Stimulated activated naive CD8-positive, alpha-beta T cell treated with anti-CD3 and anti-CD28 coated beads, Interleukin-15, Interleukin-2, amounts not matched to agents 100 U/mL and 50 U/mL, for 24 hours (primary cell): ENCODE results near the gene USP36.
"Not testable (repeated sequence)": the region's sequence is repeated elsewhere in the genome, so short reads cannot be mapped to it uniquely, and the experiment has no call there.

ENCODE experiments used
- ATAC-seq: fragments of 150-1000 bp; cut with Tn5 transposase; one replicate; pipeline ENCODE4 v1.10.0; 2021
- DNase-seq: peaks from one replicate; pipeline ENCODE4 v3.0.0; 2021

USP36 gene

DNA sequence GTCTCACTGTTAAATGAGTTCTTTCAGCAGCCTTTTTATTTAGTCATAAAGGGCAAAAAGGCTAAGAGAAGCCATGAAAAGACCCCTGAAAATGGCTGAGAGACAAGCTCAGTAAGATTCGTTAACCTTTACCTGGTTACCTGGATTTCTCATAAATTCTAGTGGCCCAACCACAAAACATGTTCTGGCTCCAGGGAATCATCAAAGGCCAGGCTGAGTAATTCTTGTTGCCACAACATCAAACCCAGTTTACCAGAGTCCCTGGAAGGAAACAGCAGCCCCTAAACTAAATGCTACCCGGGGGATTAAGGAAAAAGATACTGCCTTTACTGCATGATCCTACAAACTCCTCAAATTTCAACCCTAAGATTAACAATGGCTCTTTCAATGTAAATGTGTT is 74.4 kb downstream of the USP36 start:
- DNase-seq (no peak), ATAC-seq (no peak)

DNA sequence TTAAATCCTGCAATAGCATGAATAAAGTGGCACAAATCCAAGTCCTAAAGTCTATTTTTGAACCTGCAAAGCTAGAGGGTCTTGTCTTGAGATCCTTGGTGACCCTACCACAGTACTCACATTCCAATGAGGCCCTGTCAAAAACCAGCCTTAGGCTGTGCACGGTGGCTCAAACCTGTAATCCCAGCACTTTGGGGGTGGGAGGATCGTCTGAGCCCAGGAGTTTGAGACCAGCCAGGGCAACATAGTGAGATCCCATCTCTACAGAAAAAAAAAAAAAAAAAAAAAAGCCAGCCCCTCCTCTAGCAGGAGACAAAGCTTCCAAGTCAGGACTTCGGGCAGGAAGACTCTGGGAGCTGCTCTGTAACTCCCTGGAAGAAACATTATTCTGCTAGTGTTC is 74.8 kb downstream of the USP36 start:
- ATAC-seq (no peak), DNase-seq (no peak)

DNA sequence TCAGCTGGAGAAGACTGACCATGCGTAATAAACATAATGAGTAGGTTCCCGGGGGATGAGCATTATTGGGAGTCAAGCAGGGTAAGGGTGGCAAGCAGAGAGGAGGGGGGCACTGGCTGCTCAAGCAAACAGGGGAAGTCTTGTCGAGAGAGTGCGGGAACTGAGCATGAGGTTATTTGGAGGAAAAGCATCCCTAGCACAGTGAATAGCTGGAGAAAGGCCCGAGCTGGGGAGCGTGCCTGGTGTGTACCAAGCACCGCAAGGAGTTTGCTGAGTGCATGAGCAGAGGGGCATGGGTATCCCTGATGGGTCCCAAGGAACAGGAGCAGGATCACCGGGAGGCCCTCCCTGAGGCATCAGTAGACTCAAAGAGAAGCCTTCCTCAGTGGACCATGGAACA is 75.7 kb downstream of the USP36 start:
- DNase-seq (no peak), ATAC-seq (no peak)

DNA sequence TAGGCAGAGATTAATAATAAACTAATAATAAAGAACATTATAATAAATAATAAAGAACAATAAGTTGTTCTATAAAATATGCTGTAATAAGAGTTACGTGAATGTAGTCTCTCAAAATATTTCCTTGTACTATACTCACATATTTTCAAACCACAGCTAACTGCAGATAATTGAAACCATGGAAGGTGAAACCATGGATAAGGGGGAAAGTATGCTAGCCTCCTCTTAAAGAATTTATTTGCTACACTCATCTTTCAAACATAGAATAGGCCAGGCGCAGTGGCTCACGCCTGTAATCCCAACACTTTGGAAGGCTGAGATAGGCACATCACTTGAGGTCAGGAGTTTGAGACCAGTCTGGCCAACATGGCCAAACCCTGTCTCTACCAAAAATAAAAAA is 77.1 kb downstream of the USP36 start:
- DNase-seq = no peak
- no peak for ATAC-seq

DNA sequence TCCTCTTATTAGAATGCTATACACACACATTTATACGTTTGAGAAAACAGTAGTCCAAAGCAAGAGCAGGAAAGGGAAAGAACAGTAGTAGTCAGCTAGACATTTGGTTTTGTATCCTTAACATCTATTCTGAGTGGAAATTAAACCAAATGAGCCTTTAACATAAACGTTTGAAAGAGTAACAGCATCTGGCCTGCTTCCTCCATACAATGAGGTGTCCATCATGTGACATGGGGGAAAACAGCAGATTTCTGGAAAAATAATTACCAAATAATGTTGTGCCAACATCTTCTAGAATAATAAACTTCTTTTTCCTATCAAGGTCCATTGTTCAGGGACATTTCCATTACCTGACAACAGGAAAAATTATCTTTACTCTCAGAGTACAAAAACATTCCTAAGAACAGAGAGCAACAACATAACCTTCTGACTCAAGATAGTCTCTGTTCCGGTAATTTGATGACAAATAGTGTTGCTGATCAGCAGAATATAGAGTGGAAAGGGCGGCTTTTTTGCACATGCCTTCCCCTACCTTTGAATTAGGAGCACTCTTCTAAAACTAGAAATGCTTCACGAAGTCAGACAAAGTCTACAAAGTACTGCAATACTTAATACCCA is 78.7 kb downstream of the USP36 start:
- DNase-seq = no peak
- ATAC-seq = peak; percentile 24

DNA sequence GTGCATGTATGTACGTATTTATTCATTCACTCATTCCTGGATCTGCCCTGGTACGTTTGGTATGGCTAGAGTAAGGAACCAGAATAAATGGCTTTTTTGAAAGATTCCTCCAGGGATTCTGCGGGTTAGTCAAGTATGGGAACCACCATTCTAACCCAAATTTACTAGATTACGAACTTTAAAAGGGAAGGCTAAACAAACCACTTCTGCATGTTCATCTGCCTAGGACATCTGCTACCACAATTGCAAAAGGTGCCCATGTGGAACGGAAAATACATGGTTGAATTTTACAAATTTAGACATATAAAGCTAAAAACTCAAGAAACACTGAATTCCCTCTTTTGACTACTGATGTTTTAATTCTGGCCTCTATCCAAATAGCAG is 80.7 kb downstream of the USP36 start:
- DNase-seq = no peak
- no peak for ATAC-seq

- DNase-seq = peak; percentile 66
- ATAC-seq = peak; percentile 67
Measured at GRCh38 chr17:78759203-78759968, 81.2 kb downstream of the USP36 start.

DNA sequence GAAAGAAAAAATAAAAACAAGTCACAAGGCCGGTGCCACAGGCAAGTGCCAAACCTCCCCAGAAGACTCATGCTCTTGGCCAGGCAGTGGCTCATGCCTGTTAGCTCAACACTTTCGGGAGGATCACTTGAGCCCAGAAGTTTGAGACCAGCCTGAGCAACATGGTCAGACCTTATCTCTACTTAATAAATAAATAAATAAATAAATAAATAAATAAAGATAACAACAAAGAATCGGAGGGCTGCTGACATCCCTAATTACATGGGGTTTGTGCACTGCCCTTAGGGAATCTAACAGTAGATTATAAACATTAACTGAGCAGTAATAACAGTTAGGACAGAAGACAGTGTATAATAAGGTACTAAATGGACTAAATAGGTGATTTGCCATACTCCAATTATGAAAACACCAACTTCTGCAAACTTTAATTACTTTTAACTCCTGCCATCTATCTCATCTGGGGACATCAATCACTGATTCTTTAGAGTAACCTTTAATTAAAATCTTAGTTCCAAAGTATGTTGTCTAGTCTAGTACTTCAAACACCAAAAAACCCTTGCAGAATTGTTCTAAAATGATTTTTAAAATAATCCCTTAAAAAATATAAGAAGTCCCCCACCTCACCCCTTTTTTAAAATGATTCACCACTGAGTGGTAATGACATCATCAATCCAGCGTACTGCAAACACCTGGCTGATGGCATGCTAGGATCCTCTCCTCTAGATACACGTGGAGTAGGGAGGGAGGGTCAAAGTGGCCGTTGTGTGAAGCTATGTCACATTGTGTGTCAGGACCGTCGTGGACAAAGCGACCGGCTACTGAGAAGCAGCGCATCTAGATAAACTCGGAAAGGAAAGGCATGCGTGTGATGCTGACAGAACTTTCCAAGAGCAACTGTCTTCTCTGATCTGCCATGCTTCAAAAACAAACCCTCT is 87.0 kb downstream of the USP36 start:
- DNase-seq = no peak
- ATAC-seq = peak; percentile 34

DNA sequence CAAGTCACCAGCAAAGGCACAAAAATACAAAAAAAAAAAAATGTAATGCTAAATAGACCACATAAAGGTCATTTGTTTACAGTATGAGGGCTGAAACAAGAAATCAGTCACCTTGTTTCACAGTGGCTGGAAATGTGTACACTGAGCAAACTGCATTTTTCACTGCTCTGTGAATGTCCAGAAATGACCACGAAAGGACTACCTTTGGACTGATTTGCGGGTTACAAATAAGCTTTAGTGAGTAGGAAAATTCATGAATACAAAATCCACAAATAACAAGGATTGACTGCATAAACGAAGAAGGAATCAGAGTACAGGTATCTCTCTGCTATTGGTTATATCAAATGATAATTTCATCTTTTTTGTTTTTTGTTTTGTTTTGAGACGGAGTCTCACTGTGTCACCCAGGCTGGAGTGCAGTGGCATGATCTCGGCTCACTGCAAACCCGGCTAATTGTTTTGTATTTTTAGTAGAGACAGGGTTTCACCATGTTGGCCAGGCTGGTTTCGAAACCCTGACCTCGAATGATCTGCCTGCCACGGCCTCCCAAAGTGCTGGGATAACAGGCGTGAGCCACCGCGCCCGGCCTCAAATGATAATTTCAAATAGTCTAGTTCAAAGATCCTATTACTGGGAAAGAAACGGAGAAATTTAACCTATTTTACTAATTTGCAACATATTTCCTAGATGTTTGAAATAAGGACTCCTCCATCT is 89.0 kb downstream of the USP36 start:
- ATAC-seq = no peak
- no peak for DNase-seq

- not testable (repeated sequence) for ATAC-seq, DNase-seq
Measured at GRCh38 chr17:78751000-78751399, 89.6 kb downstream of the USP36 start.

DNA sequence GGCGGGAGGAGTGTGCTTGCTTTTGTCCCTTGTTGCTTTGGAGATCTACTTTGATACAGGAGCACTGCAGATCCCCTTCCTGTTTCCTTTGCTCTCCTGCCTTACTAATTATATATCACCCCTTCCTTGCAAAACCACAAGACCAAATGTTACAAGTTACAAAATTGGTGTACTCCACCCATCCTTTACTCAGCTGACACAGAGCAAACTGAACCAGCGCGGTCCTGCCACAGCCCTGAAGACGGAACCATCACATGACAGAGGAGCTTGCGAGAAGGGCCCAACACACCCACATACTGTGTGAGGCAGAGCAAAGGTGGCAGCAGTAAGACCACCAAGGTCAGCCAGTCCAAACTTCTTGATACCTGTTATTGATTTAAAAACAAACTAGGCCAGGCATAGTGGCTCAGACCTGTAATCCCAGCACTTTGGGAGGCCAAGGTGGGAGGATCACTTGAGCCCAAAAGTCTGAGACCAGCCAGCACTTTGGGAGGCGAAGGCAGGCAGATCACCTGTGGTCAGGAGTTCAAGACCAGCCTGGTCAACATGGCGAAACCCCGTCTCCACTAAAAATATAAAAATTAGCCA is 91.8 kb downstream of the USP36 start:
- peak; percentile 85 for ATAC-seq
- peak; percentile 75 for DNase-seq

GRCh38 chr17:78748048-78748729 is 92.4 kb downstream of the USP36 start:
- ATAC-seq (peak; percentile 68), DNase-seq (peak; percentile 63)

- no peak for DNase-seq
- no peak for ATAC-seq
Measured at GRCh38 chr17:78747488-78747887, 93.1 kb downstream of the USP36 start.

- ATAC-seq (no peak), DNase-seq (no peak)
Measured at GRCh38 chr17:78746949-78747269, 93.7 kb downstream of the USP36 start.

DNA sequence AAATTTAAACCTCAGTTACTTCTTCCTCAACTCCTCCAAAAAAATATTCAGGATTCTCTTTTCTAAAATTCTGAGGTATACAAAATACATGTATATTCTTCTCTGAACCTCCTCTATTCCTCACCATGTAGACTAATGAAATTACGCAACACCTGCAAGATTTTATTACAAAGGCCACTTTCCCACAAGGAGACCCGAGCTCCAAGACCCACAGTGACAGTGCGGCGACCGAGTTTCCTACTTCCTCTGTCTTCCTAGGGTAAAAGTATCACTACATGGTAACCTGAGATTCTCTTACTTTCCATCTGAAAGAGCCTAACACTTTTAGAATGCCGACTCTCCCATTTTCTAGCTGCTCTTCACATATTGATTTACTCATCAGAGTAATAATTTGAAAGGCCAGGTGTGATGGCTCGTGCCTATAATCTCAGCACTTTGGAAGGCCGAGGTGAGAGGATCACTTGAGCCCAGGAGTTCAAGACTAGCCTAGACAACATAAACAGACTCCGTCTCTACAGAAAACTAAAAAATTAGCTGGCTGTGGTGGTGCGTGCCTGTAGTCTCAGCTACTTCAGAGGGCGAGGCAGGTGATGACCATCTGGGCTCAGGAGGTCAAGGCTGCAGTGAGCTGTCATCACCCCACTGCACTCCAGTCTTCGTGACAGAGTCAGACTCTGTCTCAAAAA is 94.2 kb downstream of the USP36 start:
- DNase-seq = no peak
- ATAC-seq = no peak
